B cell (primary cell): Measurements from ENCODE around the gene EVPL. TPM values are rescaled to one million over a fixed set of nuclear protein-coding genes. Genes with fewer than 3 reads are reported as not detected.

Source experiments
- ATAC-seq: fragments of 200-7000 bp; cut with Tn5 transposase; one replicate; pipeline ENCODE4 v1.10.0; 2021; ENCODE audit warnings: low read depth, mild to moderate bottlenecking, moderate number of reproducible peaks, moderate library complexity
- CTCF ChIA-PET: fragments of 350-600 bp; sonication (Branson Sonifier 250); formaldehyde crosslinking; loops from one replicate; lab custom pipeline; 2021; ENCODE audit warnings: antibody characterized with exemption, inconsistent platforms; lab: Charles Lee
- POLR2A ChIA-PET: fragments of 350-600 bp; sonication (Branson Sonifier 250); formaldehyde crosslinking; loops from one replicate; lab custom pipeline; 2021; ENCODE audit warnings: antibody characterized with exemption; lab: Charles Lee
- DNase-seq: peaks from one replicate; pipeline ENCODE4 v3.0.0; 2013
- H2AFZ ChIP-seq: 2 replicates; pipeline ENCODE4 v1.6.1; 2012; ENCODE audit warnings: mild to moderate bottlenecking, low read depth, low read length; ENCODE audit not compliant: insufficient read depth, poor library complexity, severe bottlenecking
- H3K27ac ChIP-seq, 2 donors: 1 replicate in 1 of 2; 2 replicates in 1 of 2; pipeline ENCODE4 v1.5.1; 2012 to 2013; ENCODE audit warnings: low read length in 2 of 2, mild to moderate bottlenecking in 2 of 2, moderate library complexity in 1 of 2
- H3K27me3 ChIP-seq, 4 experiments: fragments of 200-600 bp in 1 of 4; sonication (generic) in 1 of 4; replicated peaks in 1 of 4; 1 replicate in 2 of 4; 2 replicates in 2 of 4; pipeline versions ENCODE4 v1.6.1 to v1.7.0; 2013 to 2016; ENCODE audit warnings: low read length in 3 of 4, mild to moderate bottlenecking in 2 of 4, mixed read lengths in 1 of 4, moderate library complexity in 1 of 4; ENCODE audit not compliant: insufficient read depth in 4 of 4, control insufficient read depth in 3 of 4; ENCODE audit errors: control extremely low read depth in 1 of 4
- H3K36me3 ChIP-seq, 2 experiments: replicated peaks in 1 of 2; 1 replicate in 1 of 2; 2 replicates in 1 of 2; pipeline versions ENCODE4 v1.6.1 to v1.7.1; 2013; ENCODE audit warnings: low read length in 1 of 2; ENCODE audit not compliant: insufficient read depth in 2 of 2, control insufficient read depth in 1 of 2; ENCODE audit errors: control extremely low read depth in 1 of 2, extremely low read depth in 1 of 2
- H3K4me1 ChIP-seq, 2 donors: fragments of 200-600 bp in 1 of 2; sonication (generic) in 1 of 2; 1 replicate in 1 of 2; 2 replicates in 1 of 2; pipeline versions ENCODE4 v1.5.1 to v1.6.1; 2013 to 2017; ENCODE audit warnings: low read length in 2 of 2; ENCODE audit not compliant: control insufficient read depth in 2 of 2, insufficient read depth in 2 of 2
- H3K4me2 ChIP-seq: replicated peaks from 2 replicates; pipeline ENCODE3; 2012; ENCODE audit warnings: mild to moderate bottlenecking, low read depth, low read length; ENCODE audit not compliant: poor library complexity, severe bottlenecking
- H3K4me3 ChIP-seq, 5 experiments: fragments of 200-600 bp in 1 of 5; sonication (generic) in 1 of 5; 1 replicate in 3 of 5; 2 replicates in 2 of 5; pipeline versions ENCODE4 v1.5.1 to v1.7.0; 2011 to 2016; ENCODE audit warnings: low read length in 4 of 5, mild to moderate bottlenecking in 4 of 5, low read depth in 2 of 5, control low read depth in 1 of 5, moderate library complexity in 1 of 5; ENCODE audit not compliant: insufficient read depth in 1 of 5; ENCODE audit errors: control extremely low read depth in 1 of 5, extremely low read depth in 1 of 5
- H3K79me2 ChIP-seq: fragments of 200-600 bp; sonication (generic); one replicate; pipeline ENCODE4 v1.6.0; 2016; ENCODE audit warnings: low read length; ENCODE audit not compliant: control insufficient read depth, insufficient read depth
- H3K9ac ChIP-seq: fragments of 200-600 bp; sonication (generic); 2 replicates; pipeline ENCODE4 v1.6.1; 2017; ENCODE audit warnings: mild to moderate bottlenecking, low read length, moderate library complexity
- H3K9me3 ChIP-seq, 3 donors: one replicate each; pipeline versions ENCODE4 v1.6.1 to v1.7.1; 2013; ENCODE audit warnings: low read length in 2 of 3; ENCODE audit not compliant: control insufficient read depth in 2 of 3, insufficient read depth in 1 of 3; ENCODE audit errors: control extremely low read depth in 1 of 3
- H4K20me1 ChIP-seq: 2 replicates; pipeline ENCODE4 v1.6.0; 2012; ENCODE audit warnings: mild to moderate bottlenecking, low read length; ENCODE audit not compliant: insufficient read depth, control insufficient read depth, poor library complexity, severe bottlenecking
- H3K27ac Mint-ChIP-seq: one replicate; pipeline ENCODE4 v1.8.0; 2021; ENCODE audit warnings: mixed read lengths
- H3K27me3 Mint-ChIP-seq: one replicate; pipeline ENCODE4 v1.8.0; 2021; ENCODE audit warnings: mixed read lengths
- H3K4me1 Mint-ChIP-seq: one replicate; pipeline ENCODE4 v1.8.0; 2021; ENCODE audit warnings: mixed read lengths
- H3K4me3 Mint-ChIP-seq: one replicate; pipeline ENCODE4 v1.8.0; 2021; ENCODE audit warnings: mixed read lengths
- H3K9me3 Mint-ChIP-seq: one replicate; pipeline ENCODE4 v1.8.0; 2022; ENCODE audit warnings: mixed read lengths; ENCODE audit not compliant: insufficient read depth
- CTCF ChIP-seq: fragments of 200-600 bp; IDR thresholded peaks from one replicate; pipeline ENCODE4 v1.8.0; 2022; ENCODE audit warnings: antibody characterized with exemption, mild to moderate bottlenecking
- EZH2 ChIP-seq: IDR thresholded peaks from 2 replicates; pipeline ENCODE4 v1.6.1; 2012; ENCODE audit warnings: borderline replicate concordance, low read depth, mild to moderate bottlenecking, moderate library complexity, low read length; ENCODE audit not compliant: insufficient read depth, poor library complexity, severe bottlenecking
- WGBS: methylation state at CpG from one replicate; pipeline ENCODE4 v1.1.5; 2013; ENCODE audit warnings: missing lambda C conversion rate; ENCODE audit not compliant: insufficient coverage; 5-methylcytosine and 5-hydroxymethylcytosine counted together
- intact Hi-C: fragments of 100-400 bp; cut with micrococcal nuclease; formaldehyde crosslinking; loops from one replicate; pipeline ENCODE4 v1.10.0; 2022
- polyA plus RNA-seq: library from polyadenylated mRNA; depleted of rRNA; stranded (reverse); fragments of >200 nt; gene quantifications from 2 replicates; pipeline ENCODE4 v1.2.3, GENCODE V29; 2012
- total RNA-seq, 2 donors: library from RNA; stranded (reverse); fragments of 120-200 nt in 1 of 2; gene quantifications; 1 replicate in 1 of 2; 2 replicates in 1 of 2; pipeline versions ENCODE4 v1.2.3 to v1.2.4, GENCODE V29; 2013 to 2022

Gene EVPL
- total and polyA plus RNA-seq, 2 donors (not counting 1 experiment from before 2014, with no cell fraction given), result not detected

GRCh38 chr17:76056882-76057281 lies 29.8 kb upstream of the EVPL start:
- H3K4me1 Mint-ChIP-seq, result no peaks in the 10 kb centered on the region
- Histone ChIP-seq H3K4me3 (no peak overlapping the region), H3K9ac (no peak overlapping the region), H2AFZ (no peak overlapping the region), H4K20me1 (peaks cover 9% of the 10 kb centered on the region), H3K36me3 (peaks cover 13 to 78% of the 10 kb centered on the region in 2 experiments), H3K4me1 (no peaks in the 10 kb centered on the region), H3K79me2 (peaks cover 3% of the 10 kb centered on the region), H3K27ac (no peak overlapping the region), H3K4me2 (no peak overlapping the region), H3K9me3 (no peaks in the 10 kb centered on the region), H3K27me3 (no peaks in the 10 kb centered on the region)
- DNase-seq (no peak), ATAC-seq (no peak)
- H3K27ac Mint-ChIP-seq, result no peak overlapping the region
- intact Hi-C loops, result no loop called here
- ChIA-PET CTCF (interaction anchor here (1.7 kb wide), 1 partner anchor 43 kb away, joined by 4 read pairs; no protein-coding TSS in a partner anchor), POLR2A (no interaction called here)
- no peak overlapping the region for H3K4me3 Mint-ChIP-seq
- WGBS, result 100% methylated on average over 1 of the region's 3 CpGs
- H3K9me3 Mint-ChIP-seq, result no peaks in the 10 kb centered on the region
- TF ChIP-seq CTCF (no peak), EZH2 (no peak)
- H3K27me3 Mint-ChIP-seq, result no peaks in the 10 kb centered on the region

DNA sequence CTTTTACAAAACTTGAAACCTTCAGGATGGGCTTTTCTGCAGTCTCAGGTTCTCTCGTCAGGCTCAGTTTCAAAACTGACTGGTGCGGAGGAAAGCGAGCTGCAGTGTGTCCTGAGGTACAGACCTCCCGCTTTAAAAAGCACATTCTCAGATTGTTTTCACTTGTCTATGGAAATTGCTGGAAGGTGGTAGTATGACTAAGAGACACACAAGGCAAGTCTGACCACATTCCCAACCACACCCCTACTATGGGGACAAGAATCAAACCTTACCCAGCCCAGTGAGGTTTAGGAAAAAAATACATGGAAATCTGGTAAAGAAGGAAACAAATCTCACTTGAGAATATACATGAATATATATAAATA lies 27.0 kb upstream of the EVPL start:
- Histone ChIP-seq H3K4me2 (no peak overlapping the region), H3K9me3 (no peaks in the 10 kb centered on the region), H3K79me2 (peaks cover 7% of the 10 kb centered on the region), H3K9ac (no peak overlapping the region), H2AFZ (no peak overlapping the region), H3K4me3 (no peak overlapping the region), H3K4me1 (no peaks in the 10 kb centered on the region), H3K27me3 (no peaks in the 10 kb centered on the region), H3K36me3 (peaks cover 21 to 80% of the 10 kb centered on the region in 2 experiments), H3K27ac (no peak overlapping the region), H4K20me1 (peaks cover 14% of the 10 kb centered on the region)
- H3K4me3 Mint-ChIP-seq, result no peak overlapping the region
- DNase-seq, result no peak
- no peak for ATAC-seq
- H3K27me3 Mint-ChIP-seq, result no peaks in the 10 kb centered on the region
- WGBS, result no CpG with 5 or more reads among the region's 4 CpGs
- TF ChIP-seq CTCF (no peak), EZH2 (no peak)
- H3K9me3 Mint-ChIP-seq, result no peaks in the 10 kb centered on the region
- ChIA-PET POLR2A (no interaction called here), CTCF (interaction anchor here (1.4 kb wide), 1 partner anchor 67 kb away, joined by 3 read pairs; no protein-coding TSS in a partner anchor)
- H3K27ac Mint-ChIP-seq, result no peak overlapping the region
- intact Hi-C loops, result no loop called here
- no peaks in the 10 kb centered on the region for H3K4me1 Mint-ChIP-seq
